ENCODE measurements around the gene AVPR2. TPM values are rescaled to one million over a fixed set of nuclear protein-coding genes. Genes with fewer than 3 reads are reported as not detected.

Gene AVPR2
- total and polyA plus RNA-seq, 5 donors: 1.6 to 4.1 (median 2.7) TPM

- H3K9me3 ChIP-seq (ENCODE audit: control insufficient read depth, low read length): no peaks in the 10 kb centered on the region
- WGBS: 56% methylated on average over 12 of the region's 12 CpGs
- ATAC-seq: no peak
- no peak overlapping the region for H3K4me3 ChIP-seq (ENCODE audit: low read length)
- H3K27ac ChIP-seq (ENCODE audit: low read length): no peak overlapping the region
- no peaks in the 10 kb centered on the region for H3K4me1 ChIP-seq (ENCODE audit: control insufficient read depth, insufficient read depth, low read length)
- no peaks in the 10 kb centered on the region for H3K27me3 ChIP-seq (ENCODE audit: control insufficient read depth, insufficient read depth)
- no peak for DNase-seq
- intact Hi-C loops (cut with DNase I): no loop called here
Observed at GRCh38 chrX:153879741-153880439, 24.6 kb upstream of the AVPR2 start.

DNA sequence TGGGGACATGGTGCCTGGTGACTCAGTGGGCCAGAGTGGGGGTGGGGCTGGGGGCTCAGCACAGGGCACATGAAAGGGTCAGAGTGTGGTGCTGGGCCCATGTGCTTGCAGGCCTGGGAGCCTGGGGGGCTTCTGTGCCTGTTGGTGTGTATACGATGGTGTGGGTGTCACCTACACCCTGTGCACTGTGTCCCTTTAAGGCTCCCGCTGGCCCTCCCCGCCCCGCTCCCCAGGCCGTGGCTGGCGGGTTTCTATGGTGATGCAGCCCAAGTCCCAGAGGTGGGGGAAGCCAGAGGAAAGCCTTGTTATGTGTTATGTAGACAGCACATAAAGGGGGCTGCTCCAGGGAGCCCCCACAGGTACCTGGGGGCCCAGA is 24.0 kb upstream of the AVPR2 start:
- Histone ChIP-seq H3K27ac (ENCODE audit: low read length) (no peak overlapping the region), H3K4me3 (ENCODE audit: low read length) (no peak overlapping the region), H3K27me3 (ENCODE audit: control insufficient read depth, insufficient read depth) (no peaks in the 10 kb centered on the region), H3K4me1 (ENCODE audit: control insufficient read depth, insufficient read depth, low read length) (no peaks in the 10 kb centered on the region), H3K9me3 (ENCODE audit: control insufficient read depth, low read length) (no peaks in the 10 kb centered on the region)
- ATAC-seq: no peak
- 32% methylated on average over 6 of the region's 6 CpGs for WGBS
- intact Hi-C loops (cut with DNase I): no loop called here
- no peak for DNase-seq

DNA sequence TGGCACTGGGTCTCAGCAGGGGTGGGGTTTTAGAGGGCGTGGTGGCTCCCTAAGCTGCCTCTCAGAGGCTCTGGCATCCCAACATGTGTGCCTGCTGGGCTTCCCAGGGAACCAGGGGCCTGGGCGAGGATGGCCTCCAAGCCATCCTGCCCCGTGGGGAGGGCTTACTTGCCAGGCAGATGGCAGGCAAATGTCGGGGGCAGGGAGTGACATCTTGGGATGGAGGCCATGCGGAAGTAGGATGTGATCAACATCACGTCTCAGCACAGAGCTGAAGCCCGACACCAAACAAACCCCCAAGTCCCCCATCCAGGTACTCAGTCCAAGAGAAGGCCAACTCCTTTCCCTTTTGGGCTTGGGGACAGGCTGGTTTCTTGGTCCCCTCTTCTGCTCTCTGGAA is 23.2 kb upstream of the AVPR2 start:
- ATAC-seq (no peak), DNase-seq (no peak)
- 81% methylated on average over 7 of the region's 7 CpGs for WGBS
- intact Hi-C loops (cut with DNase I): no loop called here
- H3K4me3 ChIP-seq (ENCODE audit: low read length): no peak overlapping the region
- no peaks in the 10 kb centered on the region for H3K9me3 ChIP-seq (ENCODE audit: control insufficient read depth, low read length)
- no peak overlapping the region for H3K27ac ChIP-seq (ENCODE audit: low read length)
- no peaks in the 10 kb centered on the region for H3K27me3 ChIP-seq (ENCODE audit: control insufficient read depth, insufficient read depth)
- no peaks in the 10 kb centered on the region for H3K4me1 ChIP-seq (ENCODE audit: control insufficient read depth, insufficient read depth, low read length)

GRCh38 chrX:153882086-153882498 is 22.4 kb upstream of the AVPR2 start:
- Histone ChIP-seq H3K4me1 (ENCODE audit: control insufficient read depth, insufficient read depth, low read length) (no peaks in the 10 kb centered on the region), H3K27me3 (ENCODE audit: control insufficient read depth, insufficient read depth) (no peaks in the 10 kb centered on the region), H3K27ac (ENCODE audit: low read length) (no peak overlapping the region), H3K4me3 (ENCODE audit: low read length) (no peak overlapping the region), H3K9me3 (ENCODE audit: control insufficient read depth, low read length) (no peaks in the 10 kb centered on the region)
- WGBS: 47% methylated on average over 8 of the region's 8 CpGs
- no peak for ATAC-seq
- DNase-seq: no peak
- intact Hi-C loops (cut with DNase I): no loop called here

GRCh38 chrX:153882557-153882956 is 21.9 kb upstream of the AVPR2 start:
- Histone ChIP-seq H3K4me3 (ENCODE audit: low read length) (no peak overlapping the region), H3K4me1 (ENCODE audit: control insufficient read depth, insufficient read depth, low read length) (no peaks in the 10 kb centered on the region), H3K27ac (ENCODE audit: low read length) (no peak overlapping the region), H3K9me3 (ENCODE audit: control insufficient read depth, low read length) (no peaks in the 10 kb centered on the region), H3K27me3 (ENCODE audit: control insufficient read depth, insufficient read depth) (no peaks in the 10 kb centered on the region)
- intact Hi-C loops (cut with DNase I): no loop called here
- DNase-seq (no peak), ATAC-seq (no peak)
- WGBS: 33% methylated on average over 7 of the region's 7 CpGs

- 52% methylated on average over 9 of the region's 13 CpGs for WGBS
- Histone ChIP-seq H3K9me3 (ENCODE audit: control insufficient read depth, low read length) (no peaks in the 10 kb centered on the region), H3K27ac (ENCODE audit: low read length) (no peak overlapping the region), H3K4me1 (ENCODE audit: control insufficient read depth, insufficient read depth, low read length) (no peaks in the 10 kb centered on the region), H3K4me3 (ENCODE audit: low read length) (no peak overlapping the region), H3K27me3 (ENCODE audit: control insufficient read depth, insufficient read depth) (no peaks in the 10 kb centered on the region)
- DNase-seq (no peak), ATAC-seq (no peak)
- intact Hi-C loops (cut with DNase I): no loop called here
Observed at GRCh38 chrX:153883163-153883843, 21.2 kb upstream of the AVPR2 start.

- intact Hi-C loops (cut with DNase I): no loop called here
- DNase-seq (no peak), ATAC-seq (no peak)
- H3K4me3 ChIP-seq (ENCODE audit: low read length): no peak overlapping the region
- no peaks in the 10 kb centered on the region for H3K9me3 ChIP-seq (ENCODE audit: control insufficient read depth, low read length)
- no peaks in the 10 kb centered on the region for H3K27me3 ChIP-seq (ENCODE audit: control insufficient read depth, insufficient read depth)
- WGBS: 58% methylated on average over 13 of the region's 13 CpGs
- no peak overlapping the region for H3K27ac ChIP-seq (ENCODE audit: low read length)
- H3K4me1 ChIP-seq (ENCODE audit: control insufficient read depth, insufficient read depth, low read length): no peaks in the 10 kb centered on the region
Observed at GRCh38 chrX:153884136-153884535, 20.3 kb upstream of the AVPR2 start.

- Histone ChIP-seq H3K27ac (ENCODE audit: low read length) (no peak overlapping the region), H3K4me3 (ENCODE audit: low read length) (no peak overlapping the region), H3K27me3 (ENCODE audit: control insufficient read depth, insufficient read depth) (no peaks in the 10 kb centered on the region), H3K4me1 (ENCODE audit: control insufficient read depth, insufficient read depth, low read length) (no peaks in the 10 kb centered on the region), H3K9me3 (ENCODE audit: control insufficient read depth, low read length) (no peaks in the 10 kb centered on the region)
- DNase-seq (no peak), ATAC-seq (no peak)
- intact Hi-C loops (cut with DNase I): no loop called here
- 54% methylated on average over 5 of the region's 6 CpGs for WGBS
Observed at GRCh38 chrX:153884590-153884989, 19.9 kb upstream of the AVPR2 start.

GRCh38 chrX:153885208-153885787 is 19.2 kb upstream of the AVPR2 start:
- intact Hi-C loops (cut with DNase I): no loop called here
- no peak overlapping the region for H3K27ac ChIP-seq (ENCODE audit: low read length)
- no peaks in the 10 kb centered on the region for H3K9me3 ChIP-seq (ENCODE audit: control insufficient read depth, low read length)
- no peak for DNase-seq
- peak overlapping the region; percentile 36 for H3K4me3 ChIP-seq (ENCODE audit: low read length)
- H3K4me1 ChIP-seq (ENCODE audit: control insufficient read depth, insufficient read depth, low read length): no peaks in the 10 kb centered on the region
- WGBS: 3% methylated on average over 32 of the region's 32 CpGs
- no peak for ATAC-seq
- no peaks in the 10 kb centered on the region for H3K27me3 ChIP-seq (ENCODE audit: control insufficient read depth, insufficient read depth)

DNA sequence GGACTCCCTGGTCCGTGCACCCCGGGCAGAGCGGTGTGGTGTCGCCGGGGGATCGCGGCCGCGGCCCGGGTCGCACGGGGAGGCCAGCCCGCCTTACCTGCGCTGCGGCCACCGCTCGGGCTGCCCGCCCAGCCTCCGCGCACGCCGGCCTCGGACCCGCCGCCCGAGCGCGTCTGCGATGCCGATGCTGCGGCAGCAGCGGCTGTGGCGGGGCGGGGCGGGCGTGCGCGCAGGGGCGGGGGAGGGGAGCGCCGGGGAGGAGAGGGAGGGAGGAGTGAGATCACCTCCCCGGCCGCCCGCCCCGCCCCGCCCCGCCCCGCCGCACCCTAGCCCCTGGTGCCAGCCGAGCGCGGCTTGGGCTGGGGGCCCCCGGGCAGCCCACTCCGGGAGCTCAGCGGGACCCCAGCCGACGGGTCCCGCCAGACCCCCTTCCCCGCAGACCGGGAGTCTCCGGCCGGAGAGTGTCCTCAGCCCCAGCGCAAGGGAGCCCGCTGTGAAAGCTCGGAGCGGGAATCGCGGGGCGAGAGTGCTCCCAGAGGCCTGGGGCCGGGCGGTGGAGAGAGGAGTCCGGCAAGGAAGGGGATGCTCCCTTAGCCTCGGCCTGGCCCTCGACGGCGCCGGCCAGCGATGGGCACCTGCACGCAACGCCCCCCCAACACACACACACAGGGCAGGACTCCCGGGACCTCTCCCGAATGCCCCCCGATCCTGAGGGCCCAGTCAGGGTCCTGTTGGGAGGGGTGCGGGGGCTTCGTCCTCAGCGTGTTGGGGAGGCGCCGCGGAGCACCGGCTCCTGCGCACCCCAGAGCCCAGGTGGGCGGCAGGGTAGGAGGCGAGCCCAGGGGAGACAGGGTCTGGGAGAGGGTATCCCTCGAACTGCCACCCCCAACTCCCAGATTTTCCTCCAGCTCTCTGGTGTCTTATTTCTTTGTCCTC is 18.2 kb upstream of the AVPR2 start, which contains the start of gene L1CAM:
L1CAM (minus strand) TSS at position 206 of the 936 bp plus-strand sequence. CDS start 10,337 bp downstream, outside the sequence.
- H3K27ac ChIP-seq (ENCODE audit: low read length): no peak within 1 kb of the TSS
- intact Hi-C loops (cut with DNase I): no loop called here
- no peaks in the 10 kb centered on the region for H3K4me1 ChIP-seq (ENCODE audit: control insufficient read depth, insufficient read depth, low read length)
- 3% methylated on average over 65 of the region's 94 CpGs for WGBS
- H3K27me3 ChIP-seq (ENCODE audit: control insufficient read depth, insufficient read depth): no peaks in the 10 kb centered on the region
- H3K9me3 ChIP-seq (ENCODE audit: control insufficient read depth, low read length): no peaks in the 10 kb centered on the region
- peak within 1 kb of the TSS; percentile 36 for H3K4me3 ChIP-seq (ENCODE audit: low read length)
- DNase-seq: no peak
- peak in 1 of 2 donors; percentile 11 for ATAC-seq
